ENCODE data around the gene LCN15.
"Not testable (repeated sequence)": the region's sequence is repeated elsewhere in the genome, so short reads cannot be mapped to it uniquely, and the experiment has no call there.

Gene LCN15, protein sequence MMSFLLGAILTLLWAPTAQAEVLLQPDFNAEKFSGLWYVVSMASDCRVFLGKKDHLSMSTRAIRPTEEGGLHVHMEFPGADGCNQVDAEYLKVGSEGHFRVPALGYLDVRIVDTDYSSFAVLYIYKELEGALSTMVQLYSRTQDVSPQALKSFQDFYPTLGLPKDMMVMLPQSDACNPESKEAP

DNA sequence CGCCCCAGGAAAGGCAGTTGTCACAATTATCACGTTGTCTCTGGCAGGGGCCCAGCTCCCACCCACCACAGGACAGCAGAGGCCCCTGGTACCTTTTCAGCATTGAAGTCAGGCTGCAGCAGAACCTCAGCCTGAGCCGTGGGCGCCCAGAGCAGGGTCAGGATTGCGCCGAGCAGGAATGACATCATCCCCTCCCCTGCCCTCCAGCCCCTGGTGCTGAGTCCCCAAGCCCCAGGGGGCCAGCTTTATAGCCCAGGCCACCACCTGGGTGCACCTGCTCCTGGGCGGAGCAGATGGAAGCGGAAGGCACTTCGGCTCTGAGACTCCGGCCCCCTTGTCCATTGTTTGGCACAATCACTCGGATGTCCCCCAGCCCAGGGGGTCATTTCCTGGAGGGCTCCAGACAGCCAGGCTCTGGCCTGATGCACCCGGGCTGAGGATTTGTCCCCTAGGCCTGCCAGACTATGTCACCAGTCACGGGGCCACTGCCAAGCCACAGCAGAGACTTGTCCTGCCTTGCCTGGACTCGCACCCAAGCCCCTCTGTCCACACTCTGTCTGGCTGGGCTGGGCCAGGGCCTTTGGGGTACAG lies at the start of gene LCN15:
Gene LCN15 (minus strand): TSS at position 218 of the 591 bp plus-strand sequence. CDS start 30 bp downstream, at position 188.
- in situ Hi-C loops (cut with MboI; ENCODE audit: low sequenced_read_pairs), result no loop called here

DNA sequence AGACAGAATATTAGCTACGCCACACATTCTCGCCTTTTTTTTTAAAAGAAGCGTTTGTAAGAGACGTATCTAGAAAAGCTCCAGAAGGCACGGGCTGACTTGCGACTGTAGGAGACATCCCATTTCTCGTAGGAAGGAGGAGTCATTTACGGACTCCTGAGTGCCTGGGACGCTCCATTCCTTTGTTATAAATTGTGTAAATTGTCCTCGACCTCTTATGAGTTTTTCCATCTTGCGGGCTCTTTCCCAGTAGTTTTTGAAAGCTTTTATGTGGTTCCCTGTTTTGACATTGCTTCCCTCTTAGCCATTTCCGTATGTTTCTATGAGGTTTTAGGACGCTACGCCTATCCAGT lies 44.5 kb upstream of the LCN15 start:
- in situ Hi-C loops (cut with MboI; ENCODE audit: low sequenced_read_pairs), result no loop called here

DNA sequence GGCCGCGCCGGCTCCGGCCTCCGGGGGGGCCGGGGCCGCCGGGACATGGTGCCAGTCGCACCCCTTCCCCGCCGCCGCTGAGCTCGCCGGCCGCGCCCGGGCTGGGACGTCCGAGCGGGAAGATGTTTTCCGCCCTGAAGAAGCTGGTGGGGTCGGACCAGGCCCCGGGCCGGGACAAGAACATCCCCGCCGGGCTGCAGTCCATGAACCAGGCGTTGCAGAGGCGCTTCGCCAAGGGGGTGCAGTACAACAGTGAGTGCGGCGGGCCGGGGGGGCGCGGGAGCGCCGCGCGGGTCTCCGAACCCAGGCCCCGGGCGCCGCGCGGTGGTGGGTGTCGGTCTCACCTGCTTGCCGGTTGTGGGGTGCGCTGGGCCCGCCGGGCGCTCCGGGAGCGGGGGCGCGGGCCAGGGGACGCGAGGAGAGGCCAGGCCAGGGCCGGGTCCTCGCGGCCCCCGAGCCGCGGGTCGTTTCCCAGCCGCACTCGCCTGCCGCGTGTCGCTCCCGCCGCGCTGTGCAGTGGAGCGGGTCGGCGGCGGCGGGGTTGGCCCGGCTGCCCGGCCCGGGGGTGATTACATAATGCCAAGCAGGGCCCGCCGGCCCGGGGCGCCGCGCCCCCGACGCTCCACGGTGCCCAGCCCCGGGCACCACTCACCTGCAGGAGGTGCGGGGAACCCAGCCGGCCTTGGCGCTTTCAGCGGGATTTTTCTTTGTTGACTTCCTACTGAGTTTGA lies 43.9 kb upstream of the LCN15 start:
- in situ Hi-C loops (cut with MboI; ENCODE audit: low sequenced_read_pairs), result no loop called here

DNA sequence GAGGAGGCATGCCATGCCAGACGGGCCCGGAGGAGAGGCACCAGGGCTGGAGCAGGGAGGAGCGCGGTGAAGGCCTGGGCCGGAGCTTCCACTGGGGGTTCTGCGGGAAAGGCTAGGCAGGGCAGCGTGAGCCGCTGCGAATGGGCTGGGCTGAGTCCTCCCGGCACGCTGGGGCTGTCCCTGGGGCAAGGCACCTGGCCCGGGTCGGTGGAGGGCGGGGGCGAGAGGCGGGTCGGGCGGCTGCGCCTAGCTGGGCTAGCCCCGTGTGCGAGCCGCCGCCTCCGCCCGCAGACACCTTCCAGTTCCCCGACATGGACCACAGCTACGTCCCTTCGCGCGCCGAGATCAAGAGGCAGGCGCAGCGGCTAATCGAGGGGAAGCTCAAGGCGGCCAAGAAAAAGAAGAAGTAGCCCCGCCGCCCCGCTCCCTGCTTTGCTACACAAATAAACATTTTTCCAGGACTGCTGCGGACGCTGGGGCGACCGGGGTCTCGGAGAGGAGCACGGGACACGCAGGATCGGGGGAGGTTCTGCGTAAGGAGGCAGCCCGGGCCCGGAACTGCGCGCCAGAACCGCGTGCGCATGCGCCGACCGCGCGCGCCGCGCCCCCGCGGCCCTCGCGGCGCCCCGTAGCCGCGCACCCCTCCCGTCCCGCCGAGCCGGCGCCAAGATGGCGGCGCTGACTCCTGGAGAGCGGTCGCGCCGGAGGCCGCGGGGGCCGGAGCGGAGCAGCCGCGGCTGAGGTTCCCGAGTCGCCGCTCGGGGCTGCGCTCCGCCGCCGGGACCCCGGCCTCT lies 43.2 kb upstream of the LCN15 start, which contains the start of gene RABL6:
Gene RABL6 (plus strand): TSS at position 668 of the 794 bp plus-strand sequence. CDS start 249 bp downstream, outside the sequence.
- in situ Hi-C loops (cut with MboI; ENCODE audit: low sequenced_read_pairs), result no loop called here

DNA sequence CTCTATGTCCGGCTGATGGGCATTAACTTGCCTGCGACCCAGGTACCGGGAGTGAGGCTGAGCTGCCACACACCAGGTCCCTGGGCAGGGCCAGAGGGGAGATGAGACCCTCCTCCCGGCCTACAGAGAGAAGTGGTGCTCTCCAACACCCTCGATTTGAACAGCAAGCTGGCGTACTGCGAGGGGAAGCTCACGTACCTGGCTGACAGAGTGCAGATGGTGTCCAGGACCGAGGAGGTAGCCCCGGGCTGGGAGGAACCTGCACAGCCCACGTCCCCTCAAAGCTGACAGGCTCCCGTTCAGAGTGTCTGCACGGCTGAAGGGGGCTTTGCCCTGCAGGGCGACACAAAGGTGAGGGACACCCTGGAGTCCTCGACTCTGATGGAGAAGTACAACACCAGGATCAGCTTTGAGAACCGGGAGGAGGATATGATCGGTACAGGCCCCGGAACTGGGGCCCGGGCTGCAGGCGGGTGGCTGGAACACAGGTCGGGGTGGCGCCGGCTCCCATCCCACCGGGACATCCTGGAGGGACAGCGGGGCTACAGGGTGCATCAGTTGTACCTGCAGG lies 42.4 kb upstream of the LCN15 start:
- in situ Hi-C loops (cut with MboI; ENCODE audit: low sequenced_read_pairs), result no loop called here

DNA sequence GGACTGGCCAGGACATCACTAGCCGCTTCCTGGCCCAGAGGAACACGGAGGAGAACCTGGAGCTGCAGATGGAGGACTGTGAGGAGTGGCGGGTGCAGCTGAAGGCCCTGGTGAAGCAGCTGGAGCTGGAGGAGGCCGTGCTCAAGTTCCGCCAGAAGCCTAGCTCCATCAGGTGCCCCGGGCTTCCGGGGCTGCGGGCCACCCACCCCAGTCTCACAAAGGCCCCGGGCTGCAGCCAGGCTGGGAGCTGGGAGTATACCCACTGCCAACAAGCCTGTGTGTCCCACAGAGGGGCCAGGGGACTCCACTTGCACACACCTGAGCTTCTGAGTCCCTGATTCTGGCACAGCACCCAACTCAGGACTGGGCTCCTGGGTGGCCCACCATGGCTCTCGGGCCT lies 41.7 kb upstream of the LCN15 start:
- in situ Hi-C loops (cut with MboI; ENCODE audit: low sequenced_read_pairs), result no loop called here

DNA sequence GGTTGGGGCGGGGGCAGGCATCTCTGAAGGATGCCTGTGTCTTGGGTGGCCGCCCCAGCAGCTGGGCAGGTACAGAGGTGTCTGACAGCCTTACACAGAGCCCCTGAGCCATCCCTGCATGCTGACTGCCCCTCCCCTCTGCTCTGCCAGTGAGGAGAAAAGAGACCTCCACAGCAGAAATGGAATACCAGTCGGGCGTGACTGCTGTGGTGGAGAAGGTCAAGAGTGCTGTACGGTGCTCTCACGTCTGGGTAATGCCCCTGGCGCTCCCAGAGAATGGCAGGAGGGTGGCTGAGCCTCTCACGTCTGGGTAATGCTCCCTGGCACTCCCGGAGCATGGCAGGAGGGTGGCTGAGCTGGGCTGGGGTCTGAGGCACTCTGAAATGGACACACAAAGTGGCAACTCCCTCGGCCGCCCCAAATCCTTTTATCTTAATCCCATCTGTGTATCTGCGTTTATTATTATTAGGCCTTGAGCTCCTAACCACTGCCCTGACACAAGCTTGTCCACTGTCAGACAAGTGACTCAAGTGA lies 41.0 kb upstream of the LCN15 start:
- in situ Hi-C loops (cut with MboI; ENCODE audit: low sequenced_read_pairs), result no loop called here

DNA sequence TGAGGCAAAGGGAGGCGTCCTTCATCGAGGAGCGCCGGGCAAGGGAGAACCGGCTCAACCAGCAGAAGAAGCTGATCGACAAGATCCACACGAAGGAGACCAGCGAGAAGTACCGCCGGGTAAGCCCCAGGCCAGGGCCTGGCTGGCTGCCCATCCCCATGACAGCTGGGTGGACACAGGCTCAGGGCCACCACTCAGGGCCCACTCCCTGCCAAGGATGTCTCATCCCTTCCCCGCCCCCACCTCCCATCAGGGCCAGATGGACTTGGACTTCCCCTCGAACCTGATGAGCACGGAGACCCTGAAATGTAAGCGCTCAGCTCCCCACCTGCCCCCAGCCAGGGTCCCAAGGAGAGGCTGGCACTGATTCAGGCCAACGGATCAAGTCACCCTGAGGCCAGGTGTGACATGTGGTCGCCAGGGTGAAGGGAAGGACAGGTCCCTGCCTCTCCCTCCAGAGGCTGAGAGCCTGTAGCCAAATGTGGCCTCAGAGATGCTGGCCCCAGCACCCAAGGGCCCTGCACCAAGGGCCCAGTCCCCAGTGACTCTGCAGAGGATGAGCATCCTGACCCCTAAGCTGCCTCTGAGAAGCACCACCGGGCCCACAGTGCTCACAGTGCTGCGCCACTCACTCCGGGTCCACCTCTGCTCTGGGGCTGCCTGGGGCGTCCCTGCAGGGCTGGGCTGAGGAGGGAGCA lies 40.3 kb upstream of the LCN15 start:
- in situ Hi-C loops (cut with MboI; ENCODE audit: low sequenced_read_pairs), result no loop called here

DNA sequence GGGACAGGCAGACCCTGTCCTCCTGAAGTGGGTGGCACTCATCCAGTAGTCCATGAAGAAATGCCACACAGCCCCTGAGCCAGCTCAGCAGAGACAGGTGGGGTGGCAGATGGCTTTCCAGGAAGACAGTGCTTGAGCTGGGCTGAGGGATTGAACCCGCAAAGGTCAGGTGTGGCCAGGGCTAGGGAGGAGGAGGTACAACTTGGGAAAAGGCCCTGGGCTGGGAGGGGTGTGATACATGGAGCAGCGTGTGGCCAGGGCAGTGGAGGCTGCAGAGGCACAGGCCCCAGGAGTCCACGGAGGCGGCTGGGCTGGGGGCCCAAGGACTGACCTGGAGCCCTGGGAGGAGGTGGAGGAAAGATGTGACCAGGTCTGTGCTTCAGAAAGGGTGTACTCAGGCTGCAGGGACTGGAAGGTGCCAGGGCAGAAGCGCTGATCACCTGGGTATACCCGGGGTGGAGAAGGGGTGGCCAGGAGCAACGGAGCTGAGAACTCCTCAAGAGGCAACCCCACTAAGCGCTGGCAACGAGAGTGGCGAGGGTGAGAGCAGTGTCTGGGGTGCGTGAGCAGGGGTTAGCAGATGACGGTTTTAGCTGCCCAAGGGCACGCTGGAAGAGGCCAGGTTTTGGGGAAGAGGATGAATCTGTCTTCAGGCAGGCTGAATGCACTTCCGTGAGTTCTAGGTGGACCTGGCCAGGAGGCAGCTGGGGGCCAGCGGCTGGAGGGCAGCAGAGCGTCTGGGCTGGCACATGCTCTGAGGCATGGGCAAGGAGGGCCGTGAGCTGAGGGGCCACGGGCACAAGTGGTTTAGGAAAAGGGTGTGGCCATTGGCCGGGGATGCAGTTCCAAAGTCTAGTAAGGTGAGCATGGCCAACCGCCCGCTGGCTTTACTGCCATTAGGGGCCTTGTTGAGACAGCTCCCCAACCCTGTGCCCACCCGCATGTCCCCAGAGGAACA lies 39.5 kb upstream of the LCN15 start:
- in situ Hi-C loops (cut with MboI; ENCODE audit: low sequenced_read_pairs), result no loop called here

DNA sequence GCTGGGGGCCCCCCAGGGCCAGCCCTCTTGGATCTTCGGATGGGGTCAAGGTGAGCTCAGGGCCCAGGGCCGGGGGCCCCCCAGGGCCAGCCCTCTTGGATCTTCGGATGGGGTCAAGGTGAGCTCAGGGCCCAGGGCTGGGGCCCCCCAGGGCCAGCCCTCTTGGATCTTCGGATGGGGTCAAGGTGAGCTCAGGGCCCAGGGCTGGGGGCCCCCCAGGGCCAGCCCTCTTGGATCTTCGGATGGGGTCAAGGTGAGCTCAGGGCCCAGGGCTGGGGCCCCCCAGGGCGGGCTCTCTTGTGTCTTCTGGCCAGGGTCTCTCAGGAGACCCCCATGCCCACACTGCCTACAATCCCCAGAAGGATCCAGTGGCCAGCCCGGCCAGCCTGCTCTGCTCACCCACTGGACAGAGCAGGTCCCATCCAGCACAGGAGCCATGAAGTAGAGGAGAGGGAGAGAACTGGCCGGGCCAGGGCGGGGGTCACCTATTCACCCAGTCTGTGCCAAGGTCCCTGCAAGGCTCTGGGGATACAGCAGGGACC lies 38.8 kb upstream of the LCN15 start:
- in situ Hi-C loops (cut with MboI; ENCODE audit: low sequenced_read_pairs), result not testable (repeated sequence)

DNA sequence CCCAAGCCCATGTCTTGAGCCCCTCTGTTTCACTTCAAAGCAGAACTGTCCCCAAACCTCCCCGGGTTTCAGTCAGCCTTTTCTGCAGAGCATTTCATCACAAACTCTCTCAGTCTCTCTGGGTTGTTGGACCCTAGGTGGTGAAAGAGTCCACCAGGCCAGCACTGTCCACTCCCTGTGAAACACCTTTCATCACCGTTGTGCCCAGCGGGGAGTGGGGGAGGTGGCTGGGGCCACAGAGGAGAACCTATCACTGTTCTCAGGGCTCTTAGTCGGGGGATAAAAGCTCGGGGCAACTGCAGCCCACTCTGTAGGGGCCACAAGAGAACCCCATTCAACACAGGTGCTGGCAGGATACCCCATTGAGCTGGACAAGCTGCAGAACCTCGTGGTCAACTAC lies 38.0 kb upstream of the LCN15 start:
- in situ Hi-C loops (cut with MboI; ENCODE audit: low sequenced_read_pairs), result no loop called here

DNA sequence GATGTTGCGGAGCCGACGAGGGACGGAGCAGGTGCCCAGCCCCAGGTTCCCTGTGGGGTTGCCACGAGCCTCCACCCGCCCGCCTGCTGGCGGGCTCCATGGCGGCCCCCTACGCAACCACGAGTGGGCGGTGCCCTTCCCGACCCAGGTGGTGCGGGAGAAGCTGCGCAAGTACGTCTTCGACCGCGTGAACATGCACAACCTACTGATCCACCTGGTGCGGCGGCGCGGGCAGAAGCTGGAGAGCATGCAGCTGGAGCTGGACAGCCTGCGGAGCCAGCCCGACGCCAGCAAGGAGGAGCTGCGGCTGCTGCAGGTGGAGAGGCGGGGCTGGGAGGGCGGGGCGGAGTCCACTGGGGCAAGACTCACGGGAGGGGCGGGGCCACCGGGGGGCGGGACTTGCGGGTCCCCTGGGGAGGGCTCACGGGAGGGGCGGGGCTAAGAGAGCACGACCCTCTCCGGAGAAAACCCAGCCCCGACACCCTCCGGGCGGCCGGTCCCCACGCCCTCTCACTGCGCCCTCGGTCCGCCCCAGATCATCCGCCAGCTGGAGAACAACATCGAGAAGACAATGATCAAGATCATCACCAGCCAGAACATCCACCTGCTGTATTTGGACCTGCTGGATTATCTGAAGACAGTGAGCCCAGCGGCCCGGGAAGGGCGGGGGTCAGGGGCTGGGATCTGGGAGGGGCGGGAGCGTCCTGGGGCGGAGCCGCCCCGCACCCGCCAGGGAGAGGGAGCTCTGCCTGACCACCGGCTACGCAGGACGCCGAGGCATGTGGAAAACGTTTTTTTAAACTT lies 35.7 kb upstream of the LCN15 start:
- in situ Hi-C loops (cut with MboI; ENCODE audit: low sequenced_read_pairs), result no loop called here

DNA sequence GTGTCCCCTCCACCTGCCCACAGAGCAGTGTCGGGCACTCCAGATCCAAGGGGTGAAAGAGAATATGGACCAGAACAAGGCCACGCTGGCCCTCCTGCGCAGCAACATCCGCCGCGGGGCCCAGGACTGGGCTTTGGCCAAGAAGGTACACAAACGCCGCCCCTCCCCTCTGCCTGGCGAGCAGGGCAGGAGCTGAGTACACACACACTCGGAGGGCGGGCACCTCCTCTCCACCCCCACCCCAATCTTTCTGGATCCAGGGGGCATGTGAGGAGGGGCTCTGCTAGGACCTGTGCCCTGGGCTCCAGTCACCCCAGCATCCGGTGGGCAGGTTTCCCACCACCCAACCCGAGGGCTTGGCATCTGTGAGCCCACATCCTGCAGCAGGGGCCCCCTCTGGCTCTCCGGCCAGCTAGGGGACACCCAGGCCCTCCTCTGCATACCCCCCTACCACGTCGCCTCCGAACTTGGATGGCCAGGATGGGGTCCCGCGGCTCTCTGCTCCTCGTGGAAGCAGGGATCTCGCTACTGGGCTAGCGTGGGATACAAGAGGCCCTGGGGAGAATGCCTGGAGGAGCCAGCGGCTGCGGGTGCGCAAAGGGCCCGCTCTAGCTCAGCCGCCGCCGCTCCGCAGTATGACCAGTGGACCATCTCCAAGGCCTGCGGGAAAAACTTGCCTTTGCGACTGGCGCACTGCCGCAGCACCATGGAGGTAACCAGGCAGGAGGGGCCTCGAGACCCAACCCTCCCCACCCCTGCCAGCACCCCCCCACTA lies 34.9 kb upstream of the LCN15 start:
- in situ Hi-C loops (cut with MboI; ENCODE audit: low sequenced_read_pairs), result no loop called here

DNA sequence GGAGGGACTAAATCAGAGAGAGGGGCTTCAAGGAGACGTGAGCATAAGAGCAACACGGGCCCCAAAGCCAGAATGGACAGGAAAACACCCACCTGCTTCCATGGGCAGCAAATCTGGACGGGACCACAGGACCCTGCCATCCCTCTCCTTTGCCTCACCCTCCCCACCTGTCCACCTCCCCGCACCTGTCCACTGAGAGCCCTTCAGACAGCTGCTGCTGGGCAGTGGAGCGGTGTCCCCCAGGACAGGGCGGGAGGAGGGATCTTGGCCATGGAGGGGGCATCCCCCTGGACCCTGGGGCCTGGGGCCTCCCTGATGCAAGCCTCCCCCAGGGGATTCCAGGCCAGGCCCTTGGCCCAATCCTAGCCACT lies 34.4 kb upstream of the LCN15 start:
- in situ Hi-C loops (cut with MboI; ENCODE audit: low sequenced_read_pairs), result no loop called here

DNA sequence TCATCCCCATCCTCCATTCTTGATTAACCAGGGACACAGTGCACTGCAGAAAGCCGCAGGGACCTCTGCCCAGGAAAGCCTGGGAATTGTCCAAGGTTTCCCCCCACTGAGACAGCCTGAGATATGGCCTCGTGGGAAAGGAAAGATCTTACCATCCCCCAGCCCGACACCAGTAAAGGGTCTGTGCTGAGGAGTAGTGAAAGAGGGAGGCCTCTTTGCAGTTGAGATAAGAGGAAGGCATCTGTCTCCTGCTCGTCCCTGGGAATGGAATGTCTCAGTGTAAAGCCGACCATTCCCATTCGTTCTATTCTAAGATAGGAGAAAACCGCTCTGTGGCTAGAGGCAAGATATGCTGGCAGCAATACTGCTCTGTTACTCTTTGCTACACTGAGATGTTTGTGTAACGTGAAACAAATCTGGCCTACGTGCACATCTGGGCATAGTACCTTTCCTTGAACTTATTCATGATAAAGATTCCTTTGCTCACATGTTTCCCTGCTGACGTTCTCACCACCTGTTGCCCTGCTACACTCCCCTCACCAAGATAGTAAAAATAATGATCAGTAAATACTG lies 32.5 kb upstream of the LCN15 start:
- in situ Hi-C loops (cut with MboI; ENCODE audit: low sequenced_read_pairs), result not testable (repeated sequence)

DNA sequence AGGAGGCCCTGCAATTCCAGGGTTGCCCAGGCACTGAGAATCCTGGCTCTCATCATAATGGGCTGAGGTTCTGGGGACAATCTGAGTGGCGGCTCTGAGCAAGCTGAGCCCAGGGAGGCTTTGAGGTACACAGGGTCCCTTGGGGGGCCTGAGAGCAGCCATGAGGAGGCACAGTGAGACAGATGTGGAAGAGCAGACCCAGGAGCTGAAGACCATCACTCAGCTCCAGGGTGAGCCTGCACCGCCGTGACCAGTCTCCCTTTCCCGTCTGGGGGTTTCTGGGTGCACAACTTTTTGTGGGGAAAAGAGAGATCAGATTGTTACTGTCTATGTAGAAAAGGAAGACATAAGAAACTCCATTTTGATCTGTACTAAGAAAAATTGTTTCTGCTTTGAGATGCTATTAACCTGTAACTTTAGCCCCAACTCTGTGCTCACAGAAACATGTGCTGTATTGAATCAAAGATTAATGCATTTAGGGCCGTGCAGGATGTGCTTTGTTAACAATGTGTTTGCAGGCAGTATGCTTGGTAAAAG lies 32.0 kb upstream of the LCN15 start, which contains the start of gene CCDC183:
Gene CCDC183 (plus strand): TSS at position 101 of the 537 bp plus-strand sequence. CDS start 60 bp downstream, at position 161.
- in situ Hi-C loops (cut with MboI; ENCODE audit: low sequenced_read_pairs), result no loop called here

DNA sequence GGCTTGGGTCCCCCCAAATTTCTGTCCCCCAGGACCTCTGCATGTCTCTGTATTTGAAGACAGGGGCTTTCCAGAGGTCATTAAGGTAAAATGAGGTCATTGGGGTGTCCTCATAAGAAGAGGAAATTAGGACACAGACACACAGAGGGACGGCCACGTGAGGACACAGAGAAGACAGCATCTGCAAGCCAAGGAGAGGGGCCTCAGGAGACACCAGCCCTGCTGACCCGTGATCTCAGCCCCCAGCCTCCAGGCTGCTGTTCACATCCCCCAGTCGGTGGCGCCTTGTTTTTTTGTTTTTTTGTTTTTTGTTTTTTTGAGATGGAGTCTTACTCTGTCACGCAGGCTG lies 30.7 kb upstream of the LCN15 start:
- in situ Hi-C loops (cut with MboI; ENCODE audit: low sequenced_read_pairs), result no loop called here
